Neural cell (in vitro differentiated cells): ENCODE data around the gene MBD2. TPM values are rescaled to one million over a fixed set of nuclear protein-coding genes. Genes with fewer than 3 reads are reported as not detected.

Experiments used
- H2AFZ ChIP-seq: fragments of 200-600, 300-800 bp; sonication (generic), shearing (Covaris generic); 2 replicates; pipeline ENCODE4 v1.6.0; 2014; ENCODE audit warnings: low read depth, mild to moderate bottlenecking, antibody characterized with exemption, low read length, moderate library complexity
- H3F3A ChIP-seq: fragments of 200-600 bp; shearing (Covaris generic); 2 replicates; pipeline ENCODE4 v1.6.1; 2016; ENCODE audit warnings: mild to moderate bottlenecking, moderate library complexity, mixed read lengths, antibody characterized with exemption, low read length; ENCODE audit not compliant: insufficient read depth, poor library complexity, severe bottlenecking
- H3K27ac ChIP-seq: fragments of 200-600, 300-800 bp; sonication (generic), shearing (Covaris generic); 2 replicates; pipeline ENCODE4 v1.5.1; 2014; ENCODE audit warnings: mild to moderate bottlenecking, low read length, moderate library complexity
- H3K27me3 ChIP-seq: fragments of 300-800, 200-600 bp; sonication (generic), shearing (Covaris generic); 2 replicates; pipeline ENCODE4 v1.6.0; 2014; ENCODE audit warnings: mild to moderate bottlenecking, low read depth, low read length, moderate library complexity; ENCODE audit not compliant: insufficient read depth
- H3K36me3 ChIP-seq: fragments of 300-800, 200-600 bp; sonication (generic), shearing (Covaris generic); 2 replicates; pipeline ENCODE4 v1.5.1; 2014; ENCODE audit warnings: mild to moderate bottlenecking, antibody characterized with exemption, low read length, moderate library complexity; ENCODE audit not compliant: insufficient read depth
- H3K4me2 ChIP-seq: fragments of 300-800, 200-600 bp; sonication (generic), shearing (Covaris generic); 2 replicates; pipeline ENCODE4 v1.6.0; 2014; ENCODE audit warnings: mild to moderate bottlenecking, low read length
- H3K4me3 ChIP-seq: fragments of 300-800, 200-600 bp; sonication (generic), shearing (Covaris generic); 2 replicates; pipeline ENCODE4 v1.5.1; 2014; ENCODE audit warnings: mild to moderate bottlenecking, low read length, moderate library complexity
- H3K79me2 ChIP-seq: fragments of 200-600 bp; shearing (Covaris generic); replicated peaks from 2 replicates; pipeline ENCODE4 v1.6.0; 2014; ENCODE audit warnings: mild to moderate bottlenecking, low read length, moderate library complexity; ENCODE audit not compliant: insufficient read depth
- H3K9ac ChIP-seq: fragments of 300-800, 200-600 bp; sonication (generic), shearing (Covaris generic); 2 replicates; pipeline ENCODE4 v1.6.1; 2016; ENCODE audit warnings: mild to moderate bottlenecking, low read length, mixed read lengths
- H3K9me2 ChIP-seq: fragments of 200-600 bp; shearing (Covaris generic); 2 replicates; pipeline ENCODE4 v1.6.1; 2016; ENCODE audit warnings: mild to moderate bottlenecking, low read length, mixed read lengths; ENCODE audit not compliant: insufficient read depth
- H3K9me3 ChIP-seq: fragments of 200-600, 300-800 bp; sonication (generic), shearing (Covaris generic); 2 replicates; pipeline ENCODE4 v1.6.1; 2016; ENCODE audit warnings: mild to moderate bottlenecking, mixed run types, low read length, moderate library complexity, mixed read lengths
- H4K20me1 ChIP-seq: fragments of 200-600 bp; shearing (Covaris generic); 2 replicates; pipeline ENCODE4 v1.6.1; 2016; ENCODE audit warnings: mild to moderate bottlenecking, mixed run types; ENCODE audit not compliant: insufficient read depth
- CTCF ChIP-seq: fragments of 450-650 bp; IDR thresholded peaks from 2 replicates; pipeline ENCODE4 v1.5.1; 2014; ENCODE audit warnings: antibody characterized with exemption, mild to moderate bottlenecking, moderate library complexity; ENCODE audit not compliant: poor library complexity, severe bottlenecking
- EP300 ChIP-seq: fragments of 450-650 bp; conservative IDR thresholded peaks from 2 replicates; pipeline ENCODE4 v1.6.1; 2014; ENCODE audit warnings: antibody characterized with exemption, mild to moderate bottlenecking, moderate library complexity; ENCODE audit not compliant: poor library complexity, severe bottlenecking
- EZH2 ChIP-seq: fragments of 200-600, 300-800 bp; shearing (Covaris generic), sonication (generic); IDR thresholded peaks from 2 replicates; pipeline ENCODE4 v1.6.1; 2014; ENCODE audit warnings: antibody characterized with exemption, low read length, borderline replicate concordance, mild to moderate bottlenecking; ENCODE audit not compliant: insufficient read depth, poor library complexity, severe bottlenecking
- MXI1 ChIP-seq: fragments of 450-650 bp; conservative IDR thresholded peaks from 2 replicates; pipeline ENCODE4 v1.6.1; 2014; ENCODE audit warnings: antibody characterized with exemption, mild to moderate bottlenecking; ENCODE audit not compliant: poor library complexity, severe bottlenecking
- POLR2AphosphoS5 ChIP-seq: IDR thresholded peaks from 2 replicates; pipeline ENCODE4 v1.6.1; 2012
- RAD21 ChIP-seq: fragments of 450-650 bp; conservative IDR thresholded peaks from 2 replicates; pipeline ENCODE4 v1.6.1; 2014; ENCODE audit warnings: antibody characterized with exemption, mild to moderate bottlenecking, moderate library complexity
- REST ChIP-seq: IDR thresholded peaks from 2 replicates; pipeline ENCODE4 v1.6.1; 2012; ENCODE audit warnings: borderline replicate concordance
- SMC3 ChIP-seq: fragments of 450-650 bp; conservative IDR thresholded peaks from 2 replicates; pipeline ENCODE4 v1.6.1; 2014; ENCODE audit warnings: antibody characterized with exemption, mild to moderate bottlenecking, moderate library complexity; ENCODE audit not compliant: poor library complexity
- TAF1 ChIP-seq: IDR thresholded peaks from 2 replicates; pipeline ENCODE4 v1.6.1; 2012; ENCODE audit warnings: low read depth
- polyA plus RNA-seq: library from polyadenylated mRNA; depleted of rRNA; stranded (reverse); fragments of >200 nt; gene quantifications from 2 replicates; pipeline ENCODE4 v1.2.3, GENCODE V29; 2014

The MBD2 gene
- polyA plus RNA-seq, 1 donor from 2014 or later, result 16.4 TPM

DNA sequence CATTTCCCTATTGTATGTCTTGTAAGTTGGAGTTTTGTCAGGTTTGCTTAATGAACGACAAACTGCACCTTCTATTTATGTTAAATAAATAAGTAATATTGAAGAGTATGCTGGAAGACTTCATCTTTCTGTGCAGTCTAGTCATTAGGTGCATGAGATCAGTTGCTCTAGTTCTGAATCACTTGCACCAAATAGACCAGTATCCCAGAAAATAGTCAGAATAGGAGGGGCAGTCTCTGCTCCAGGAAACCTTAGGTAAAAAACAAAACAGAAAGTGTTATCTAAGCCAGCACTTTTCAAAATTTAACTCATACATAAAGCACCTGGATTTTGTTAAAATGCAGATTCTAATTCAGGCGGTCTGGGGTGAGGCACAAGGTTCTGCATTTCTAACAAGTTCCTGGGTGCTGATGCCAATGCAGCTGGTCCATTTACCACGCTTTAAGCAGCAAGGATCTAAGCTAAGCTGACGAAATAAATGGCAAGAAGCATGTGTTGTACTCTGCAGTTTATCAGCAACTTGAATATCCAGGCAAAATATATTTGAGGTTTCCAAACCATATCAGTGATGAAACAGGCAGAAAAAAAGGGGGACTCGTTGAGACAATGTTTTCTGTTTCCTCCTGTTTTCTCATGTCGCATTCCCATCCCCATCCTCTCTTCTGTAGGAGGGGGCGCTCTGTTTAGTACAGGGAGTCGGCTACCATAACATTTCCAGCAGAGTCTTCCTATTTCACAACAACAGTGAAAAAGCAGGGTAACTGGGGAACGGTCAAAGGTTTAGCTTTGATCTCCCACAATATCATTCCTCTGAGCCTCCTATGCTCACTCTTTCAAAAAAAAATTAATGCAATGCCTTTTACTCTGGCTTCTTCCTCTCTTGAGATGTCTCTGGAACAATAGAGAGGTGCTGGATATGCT, 106.4 kb downstream of the MBD2 start:
- no peaks in the 10 kb centered on the region for H3K79me2 ChIP-seq
- no peaks in the 10 kb centered on the region for H3F3A ChIP-seq
- no peaks in the 10 kb centered on the region for H3K36me3 ChIP-seq
- H3K4me3 ChIP-seq, result no peak overlapping the region
- H3K27ac ChIP-seq, result no peak overlapping the region
- no peaks in the 10 kb centered on the region for H3K9me3 ChIP-seq
- no peak overlapping the region for H3K9ac ChIP-seq
- no peak for TF ChIP-seq POLR2AphosphoS5
- no peak for TF ChIP-seq CTCF
- no peaks in the 10 kb centered on the region for H3K27me3 ChIP-seq
- H4K20me1 ChIP-seq, result no peaks in the 10 kb centered on the region
- H3K4me2 ChIP-seq, result no peak overlapping the region
- no peak overlapping the region for H2AFZ ChIP-seq
- H3K9me2 ChIP-seq, result no peaks in the 10 kb centered on the region

- Histone ChIP-seq H4K20me1 (no peaks in the 10 kb centered on the region), H3K4me2 (no peak overlapping the region), H3K79me2 (no peaks in the 10 kb centered on the region), H3K27ac (no peak overlapping the region), H3K9ac (no peak overlapping the region), H3K9me3 (no peaks in the 10 kb centered on the region), H3K36me3 (no peaks in the 10 kb centered on the region), H3K9me2 (no peaks in the 10 kb centered on the region), H3K4me3 (no peak overlapping the region), H3K27me3 (no peaks in the 10 kb centered on the region), H2AFZ (no peak overlapping the region), H3F3A (no peaks in the 10 kb centered on the region)
- TF ChIP-seq MXI1 (no peak), EZH2 (no peak), RAD21 (no peak), TAF1 (no peak), EP300 (no peak)
Observed at GRCh38 chr18:54116541-54117257, 107.8 kb downstream of the MBD2 start.

GRCh38 chr18:54112356-54112755, 112.1 kb downstream of the MBD2 start:
- Histone ChIP-seq H4K20me1 (no peaks in the 10 kb centered on the region), H3K27me3 (no peaks in the 10 kb centered on the region), H3K9me3 (no peaks in the 10 kb centered on the region), H3K9me2 (no peaks in the 10 kb centered on the region), H3K4me3 (no peak overlapping the region), H3F3A (no peaks in the 10 kb centered on the region), H3K9ac (no peak overlapping the region), H3K79me2 (no peaks in the 10 kb centered on the region), H3K4me2 (no peak overlapping the region), H2AFZ (no peak overlapping the region), H3K27ac (no peak overlapping the region), H3K36me3 (no peaks in the 10 kb centered on the region)
- no peak for TF ChIP-seq TAF1
- TF ChIP-seq EZH2, result no peak
- no peak for TF ChIP-seq REST
- TF ChIP-seq RAD21, result no peak
- TF ChIP-seq EP300, result no peak
- no peak for TF ChIP-seq POLR2AphosphoS5
- no peak for TF ChIP-seq CTCF
- TF ChIP-seq SMC3, result no peak
- TF ChIP-seq MXI1, result no peak
